ENCODE results near the gene EP400.

- TF ChIP-seq CTCF (IDR thresholded peaks at IDR 0.05) (no peak), POLR2A (IDR thresholded peaks at IDR 0.05) (no peak)
Observed at GRCh38 chr12:132012919-132013568, 63.3 kb downstream of the EP400 start.
